Measurements from ENCODE around the gene NR3C2.

The NR3C2 gene

GRCh38 chr4:148266921-148267320 lies 175.3 kb downstream of the NR3C2 start:
- Mint-ChIP-seq H3K27ac (no peak overlapping the region), H3K9me3 (no peaks in the 10 kb centered on the region), H3K4me3 (no peak overlapping the region), H3K36me3 (ENCODE audit: low read depth) (no peaks in the 10 kb centered on the region), H3K4me1 (ENCODE audit: low read depth) (no peaks in the 10 kb centered on the region), H3K27me3 (ENCODE audit: low read depth) (no peaks in the 10 kb centered on the region)
- no peak for DNase-seq (ENCODE audit: low spot score)

GRCh38 chr4:148266240-148266639 lies 176.0 kb downstream of the NR3C2 start:
- Mint-ChIP-seq H3K27ac (no peak overlapping the region), H3K36me3 (ENCODE audit: low read depth) (no peaks in the 10 kb centered on the region), H3K9me3 (no peaks in the 10 kb centered on the region), H3K4me3 (no peak overlapping the region), H3K27me3 (ENCODE audit: low read depth) (no peaks in the 10 kb centered on the region), H3K4me1 (ENCODE audit: low read depth) (no peaks in the 10 kb centered on the region)
- DNase-seq (ENCODE audit: low spot score), result no peak

- Mint-ChIP-seq H3K4me1 (ENCODE audit: low read depth) (no peaks in the 10 kb centered on the region), H3K9me3 (no peaks in the 10 kb centered on the region), H3K36me3 (ENCODE audit: low read depth) (no peaks in the 10 kb centered on the region), H3K4me3 (no peak overlapping the region), H3K27ac (no peak overlapping the region), H3K27me3 (ENCODE audit: low read depth) (no peaks in the 10 kb centered on the region)
- DNase-seq (ENCODE audit: low spot score), result no peak
Measured at GRCh38 chr4:148265627-148266026, 176.6 kb downstream of the NR3C2 start.

GRCh38 chr4:148263802-148264201 lies 178.4 kb downstream of the NR3C2 start:
- Mint-ChIP-seq H3K27me3 (ENCODE audit: low read depth) (no peaks in the 10 kb centered on the region), H3K4me1 (ENCODE audit: low read depth) (no peaks in the 10 kb centered on the region), H3K9me3 (no peaks in the 10 kb centered on the region), H3K36me3 (ENCODE audit: low read depth) (no peaks in the 10 kb centered on the region), H3K27ac (no peak overlapping the region), H3K4me3 (no peak overlapping the region)
- DNase-seq (ENCODE audit: low spot score), result no peak

- no peak for DNase-seq (ENCODE audit: low spot score)
- no peaks in the 10 kb centered on the region for H3K9me3 Mint-ChIP-seq
- H3K27ac Mint-ChIP-seq, result no peak overlapping the region
- H3K36me3 Mint-ChIP-seq (ENCODE audit: low read depth), result no peaks in the 10 kb centered on the region
- H3K4me1 Mint-ChIP-seq (ENCODE audit: low read depth), result no peaks in the 10 kb centered on the region
- no peaks in the 10 kb centered on the region for H3K27me3 Mint-ChIP-seq (ENCODE audit: low read depth)
- H3K4me3 Mint-ChIP-seq, result no peak overlapping the region
Measured at GRCh38 chr4:148263127-148263526, 179.1 kb downstream of the NR3C2 start.

GRCh38 chr4:148261848-148262247 lies 180.4 kb downstream of the NR3C2 start:
- Mint-ChIP-seq H3K27ac (no peak overlapping the region), H3K9me3 (no peaks in the 10 kb centered on the region), H3K4me3 (no peak overlapping the region), H3K4me1 (ENCODE audit: low read depth) (no peaks in the 10 kb centered on the region), H3K36me3 (ENCODE audit: low read depth) (no peaks in the 10 kb centered on the region), H3K27me3 (ENCODE audit: low read depth) (no peaks in the 10 kb centered on the region)
- no peak for DNase-seq (ENCODE audit: low spot score)

- Mint-ChIP-seq H3K9me3 (no peaks in the 10 kb centered on the region), H3K36me3 (ENCODE audit: low read depth) (no peaks in the 10 kb centered on the region), H3K4me1 (ENCODE audit: low read depth) (no peaks in the 10 kb centered on the region), H3K27ac (no peak overlapping the region), H3K27me3 (ENCODE audit: low read depth) (no peaks in the 10 kb centered on the region), H3K4me3 (no peak overlapping the region)
- no peak for DNase-seq (ENCODE audit: low spot score)
Measured at GRCh38 chr4:148259841-148260240, 182.4 kb downstream of the NR3C2 start.

GRCh38 chr4:148258535-148258934 lies 183.7 kb downstream of the NR3C2 start:
- DNase-seq (ENCODE audit: low spot score), result no peak
- Mint-ChIP-seq H3K27ac (no peak overlapping the region), H3K4me3 (no peak overlapping the region), H3K9me3 (no peaks in the 10 kb centered on the region), H3K36me3 (ENCODE audit: low read depth) (no peaks in the 10 kb centered on the region), H3K27me3 (ENCODE audit: low read depth) (no peaks in the 10 kb centered on the region), H3K4me1 (ENCODE audit: low read depth) (no peaks in the 10 kb centered on the region)

- no peaks in the 10 kb centered on the region for H3K9me3 Mint-ChIP-seq
- no peak overlapping the region for H3K27ac Mint-ChIP-seq
- no peaks in the 10 kb centered on the region for H3K4me1 Mint-ChIP-seq (ENCODE audit: low read depth)
- no peaks in the 10 kb centered on the region for H3K36me3 Mint-ChIP-seq (ENCODE audit: low read depth)
- no peak overlapping the region for H3K4me3 Mint-ChIP-seq
- DNase-seq (ENCODE audit: low spot score), result no peak
- H3K27me3 Mint-ChIP-seq (ENCODE audit: low read depth), result no peaks in the 10 kb centered on the region
Measured at GRCh38 chr4:148255344-148255720, 186.9 kb downstream of the NR3C2 start.

GRCh38 chr4:148254621-148255343 lies 187.4 kb downstream of the NR3C2 start:
- no peaks in the 10 kb centered on the region for H3K9me3 Mint-ChIP-seq
- no peak for DNase-seq (ENCODE audit: low spot score)
- H3K36me3 Mint-ChIP-seq (ENCODE audit: low read depth), result no peaks in the 10 kb centered on the region
- H3K4me3 Mint-ChIP-seq, result no peak overlapping the region
- no peaks in the 10 kb centered on the region for H3K27me3 Mint-ChIP-seq (ENCODE audit: low read depth)
- H3K27ac Mint-ChIP-seq, result no peak overlapping the region
- no peaks in the 10 kb centered on the region for H3K4me1 Mint-ChIP-seq (ENCODE audit: low read depth)

- Mint-ChIP-seq H3K27me3 (ENCODE audit: low read depth) (no peaks in the 10 kb centered on the region), H3K27ac (no peak overlapping the region), H3K4me1 (ENCODE audit: low read depth) (no peaks in the 10 kb centered on the region), H3K36me3 (ENCODE audit: low read depth) (no peaks in the 10 kb centered on the region), H3K4me3 (no peak overlapping the region), H3K9me3 (no peaks in the 10 kb centered on the region)
- no peak for DNase-seq (ENCODE audit: low spot score)
Measured at GRCh38 chr4:148253768-148254167, 188.4 kb downstream of the NR3C2 start.

GRCh38 chr4:148248824-148249223 lies 193.4 kb downstream of the NR3C2 start:
- Mint-ChIP-seq H3K9me3 (no peaks in the 10 kb centered on the region), H3K4me1 (ENCODE audit: low read depth) (no peaks in the 10 kb centered on the region), H3K4me3 (no peak overlapping the region), H3K27ac (no peak overlapping the region), H3K36me3 (ENCODE audit: low read depth) (no peaks in the 10 kb centered on the region), H3K27me3 (ENCODE audit: low read depth) (no peaks in the 10 kb centered on the region)
- no peak for DNase-seq (ENCODE audit: low spot score)

- Mint-ChIP-seq H3K27ac (no peak overlapping the region), H3K4me3 (no peak overlapping the region), H3K27me3 (ENCODE audit: low read depth) (no peaks in the 10 kb centered on the region), H3K9me3 (no peaks in the 10 kb centered on the region), H3K36me3 (ENCODE audit: low read depth) (no peaks in the 10 kb centered on the region), H3K4me1 (ENCODE audit: low read depth) (no peaks in the 10 kb centered on the region)
- DNase-seq (ENCODE audit: low spot score), result no peak
Measured at GRCh38 chr4:148245015-148245414, 197.2 kb downstream of the NR3C2 start.

GRCh38 chr4:148243837-148244236 lies 198.4 kb downstream of the NR3C2 start:
- H3K4me3 Mint-ChIP-seq, result no peak overlapping the region
- no peaks in the 10 kb centered on the region for H3K36me3 Mint-ChIP-seq (ENCODE audit: low read depth)
- DNase-seq (ENCODE audit: low spot score), result no peak
- H3K27me3 Mint-ChIP-seq (ENCODE audit: low read depth), result no peaks in the 10 kb centered on the region
- no peaks in the 10 kb centered on the region for H3K4me1 Mint-ChIP-seq (ENCODE audit: low read depth)
- H3K9me3 Mint-ChIP-seq, result no peaks in the 10 kb centered on the region
- H3K27ac Mint-ChIP-seq, result no peak overlapping the region

GRCh38 chr4:148240241-148240640 lies 202.0 kb downstream of the NR3C2 start:
- no peaks in the 10 kb centered on the region for H3K36me3 Mint-ChIP-seq (ENCODE audit: low read depth)
- H3K4me3 Mint-ChIP-seq, result no peak overlapping the region
- no peaks in the 10 kb centered on the region for H3K27me3 Mint-ChIP-seq (ENCODE audit: low read depth)
- no peaks in the 10 kb centered on the region for H3K4me1 Mint-ChIP-seq (ENCODE audit: low read depth)
- H3K27ac Mint-ChIP-seq, result no peak overlapping the region
- no peak for DNase-seq (ENCODE audit: low spot score)
- no peaks in the 10 kb centered on the region for H3K9me3 Mint-ChIP-seq

Data from T-helper 2 cell treated with Interferon-gamma antibody and Interleukin-4, amounts not matched to agents 5 μg/mL and 100 μg/mL, for 36 hours (primary cell).